Osteoblast (primary cell): Measurements from ENCODE around the gene TAF11. TPM values are rescaled to one million over a fixed set of nuclear protein-coding genes. Genes with fewer than 3 reads are reported as not detected.
"Not testable (repeated sequence)": the region's sequence is repeated elsewhere in the genome, so short reads cannot be mapped to it uniquely, and the experiment has no call there.

ENCODE experiments used
- DNase-seq: peaks from one replicate; pipeline ENCODE4 v3.0.0; 2011; ENCODE audit warnings: low spot score, mixed read lengths; ENCODE audit not compliant: insufficient read length; ENCODE audit errors: missing footprints
- H2AFZ ChIP-seq: 2 replicates; pipeline ENCODE4 v1.6.0; 2011; ENCODE audit warnings: mild to moderate bottlenecking, low read length
- H3K27ac ChIP-seq: 2 replicates; pipeline ENCODE4 v1.5.1; 2011; ENCODE audit warnings: mild to moderate bottlenecking, low read depth, low read length, moderate library complexity
- H3K27me3 ChIP-seq: 2 replicates; pipeline ENCODE4 v1.6.0; 2012; ENCODE audit warnings: mild to moderate bottlenecking, control low read depth, inconsistent platforms, low read length, moderate library complexity; ENCODE audit not compliant: insufficient read depth
- H3K36me3 ChIP-seq: 2 replicates; pipeline ENCODE4 v1.5.1; 2011; ENCODE audit warnings: mild to moderate bottlenecking, low read length, control low read depth, moderate library complexity; ENCODE audit not compliant: insufficient read depth
- H3K4me1 ChIP-seq: 2 replicates; pipeline ENCODE4 v1.5.1; 2011; ENCODE audit warnings: mild to moderate bottlenecking, low read length, control low read depth, moderate library complexity; ENCODE audit not compliant: insufficient read depth
- H3K4me2 ChIP-seq: 2 replicates; pipeline ENCODE4 v1.6.0; 2011; ENCODE audit warnings: mild to moderate bottlenecking, low read length; ENCODE audit not compliant: insufficient read depth
- H3K4me3 ChIP-seq: fragments of 200-600 bp; sonication (generic); 3 replicates; pipeline ENCODE4 v1.5.1; 2012; ENCODE audit warnings: mild to moderate bottlenecking, low read length, inconsistent platforms; ENCODE audit not compliant: insufficient read depth
- H3K79me2 ChIP-seq: 2 replicates; pipeline ENCODE4 v1.6.0; 2012; ENCODE audit warnings: mild to moderate bottlenecking, low read length, control low read depth, inconsistent platforms; ENCODE audit not compliant: insufficient read depth
- H3K9me3 ChIP-seq: 2 replicates; pipeline ENCODE4 v1.5.1; 2011; ENCODE audit warnings: low read depth, low read length, control low read depth
- H4K20me1 ChIP-seq: 2 replicates; pipeline ENCODE4 v1.6.0; 2012; ENCODE audit warnings: mild to moderate bottlenecking, low read length, control low read depth; ENCODE audit not compliant: insufficient read depth
- CTCF ChIP-seq: IDR thresholded peaks from 2 replicates; pipeline ENCODE4 v1.5.1; 2011; ENCODE audit warnings: mild to moderate bottlenecking, low read depth, low read length, moderate library complexity; ENCODE audit errors: extremely low read depth
- total RNA-seq: library from RNA; depleted of rRNA; stranded (reverse); fragments of >200 nt; gene quantifications from 2 replicates; pipeline ENCODE4 v1.2.3, GENCODE V29; 2012

TAF11 gene
- total RNA-seq, 1 donor, result 16.6 TPM

- no peak for TF ChIP-seq CTCF
- Histone ChIP-seq H3K4me3 (no peak overlapping the region), H3K27me3 (no peaks in the 10 kb centered on the region), H3K4me1 (peaks cover 5% of the 10 kb centered on the region), H3K36me3 (no peaks in the 10 kb centered on the region), H3K4me2 (no peak overlapping the region), H3K27ac (no peak overlapping the region), H4K20me1 (peaks cover 45% of the 10 kb centered on the region), H2AFZ (no peak overlapping the region), H3K9me3 (no peaks in the 10 kb centered on the region), H3K79me2 (peaks cover 47% of the 10 kb centered on the region)
- DNase-seq, result no peak
Observed at GRCh38 chr6:34904990-34905613, 17.3 kb upstream of the TAF11 start.

DNA sequence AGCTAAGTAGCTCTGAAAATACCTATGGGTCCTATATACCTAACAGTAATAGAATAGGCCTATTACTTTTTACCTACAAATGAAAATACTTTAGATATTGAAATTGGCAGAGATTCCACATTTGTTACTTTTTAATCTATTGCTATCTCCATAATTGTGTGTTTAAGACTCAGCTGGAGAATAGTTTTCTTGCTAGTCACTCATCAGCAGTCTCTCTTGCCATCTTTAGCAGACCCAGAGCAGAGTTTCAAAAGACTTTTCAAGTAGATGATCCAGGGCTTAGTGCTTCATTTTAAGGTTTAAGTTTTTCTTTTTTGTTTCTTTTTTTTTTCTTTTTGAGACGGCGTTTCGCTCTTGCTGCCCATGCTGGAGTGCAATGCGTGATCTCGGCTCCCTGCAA is 14.1 kb upstream of the TAF11 start:
- DNase-seq, result no peak
- H3K27me3 ChIP-seq, result no peaks in the 10 kb centered on the region
- H3K9me3 ChIP-seq, result no peaks in the 10 kb centered on the region
- no peak overlapping the region for H3K4me3 ChIP-seq
- H2AFZ ChIP-seq, result no peak overlapping the region
- H3K4me2 ChIP-seq, result no peak overlapping the region
- TF ChIP-seq CTCF, result no peak
- H3K27ac ChIP-seq, result no peak overlapping the region
- peaks cover 41% of the 10 kb centered on the region for H3K79me2 ChIP-seq
- peaks cover 5% of the 10 kb centered on the region for H3K4me1 ChIP-seq
- H4K20me1 ChIP-seq, result peaks cover 30% of the 10 kb centered on the region
- H3K36me3 ChIP-seq, result no peaks in the 10 kb centered on the region

DNA sequence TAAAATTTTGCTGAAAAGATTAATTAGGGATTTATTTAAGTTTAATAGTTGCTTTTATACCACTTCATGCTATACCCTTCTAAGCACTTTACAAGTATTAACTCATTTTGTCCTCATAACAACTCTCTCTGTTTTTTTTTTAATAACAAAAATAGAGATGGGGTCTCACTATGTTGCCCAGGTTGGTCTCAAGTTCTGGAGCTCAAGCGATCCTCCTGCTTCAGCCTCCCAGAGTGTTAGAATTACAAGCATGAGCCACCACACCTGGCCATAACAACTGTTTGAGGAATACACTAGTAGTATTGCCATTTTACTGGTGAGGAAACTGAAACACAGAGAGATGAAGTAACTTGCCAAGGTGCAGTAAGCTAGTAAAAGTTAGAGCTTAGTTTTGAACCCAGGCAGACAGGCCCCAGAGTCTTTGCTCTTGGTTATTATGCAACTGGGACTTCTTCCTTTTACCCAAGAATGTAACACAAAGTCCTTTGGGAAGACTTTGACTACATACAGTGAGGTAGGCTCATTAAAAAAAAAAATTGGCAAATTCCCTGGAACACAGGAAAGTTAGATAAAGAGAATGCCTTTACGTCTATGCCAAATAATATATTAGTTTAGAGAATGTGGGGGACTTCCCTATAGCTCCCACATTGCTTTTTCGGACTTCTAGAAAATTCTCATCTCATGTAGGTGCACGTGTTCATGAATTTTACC is 12.6 kb upstream of the TAF11 start:
- DNase-seq, result no peak
- Histone ChIP-seq H2AFZ (no peak overlapping the region), H3K9me3 (no peaks in the 10 kb centered on the region), H3K27me3 (no peaks in the 10 kb centered on the region), H3K36me3 (no peaks in the 10 kb centered on the region), H3K4me3 (no peak overlapping the region), H3K27ac (no peak overlapping the region), H3K4me1 (peaks cover 5% of the 10 kb centered on the region), H4K20me1 (peaks cover 18% of the 10 kb centered on the region), H3K79me2 (peaks cover 28% of the 10 kb centered on the region), H3K4me2 (no peak overlapping the region)
- no peak for TF ChIP-seq CTCF

- not testable (repeated sequence) for H3K27me3 ChIP-seq, H3K4me3 ChIP-seq, H2AFZ ChIP-seq, H3K27ac ChIP-seq, H3K4me1 ChIP-seq, DNase-seq, H3K36me3 ChIP-seq, H3K9me3 ChIP-seq, H3K4me2 ChIP-seq
- H4K20me1 ChIP-seq, result peaks cover 15% of the 10 kb centered on the region
- peaks cover 24% of the 10 kb centered on the region for H3K79me2 ChIP-seq
Observed at GRCh38 chr6:34899748-34900147, 11.9 kb upstream of the TAF11 start.
